HG03159 (cell line): Measurements from ENCODE around the gene CRADD.

Experiments used
- ATAC-seq: cut with Tn5 transposase; IDR thresholded peaks from one replicate; pipeline ENCODE4 v1.9.1; 2021; ENCODE audit warnings: mild to moderate bottlenecking, moderate library complexity; ENCODE audit not compliant: unreplicated experiment

The CRADD gene

GRCh38 chr12:93892423-93893268 is 215.5 kb downstream of the CRADD start:
- no peak for ATAC-seq

GRCh38 chr12:93894391-93895088 is 217.4 kb downstream of the CRADD start:
- no peak for ATAC-seq

- ATAC-seq, result no peak
Measured at GRCh38 chr12:93895089-93895445, 217.9 kb downstream of the CRADD start.

- no peak for ATAC-seq
Measured at GRCh38 chr12:93896427-93896826, 219.3 kb downstream of the CRADD start.

- no peak for ATAC-seq
Measured at GRCh38 chr12:93896952-93897351, 219.8 kb downstream of the CRADD start.

GRCh38 chr12:93901739-93902138 is 224.6 kb downstream of the CRADD start:
- no peak for ATAC-seq

- ATAC-seq, result no peak
Measured at GRCh38 chr12:93902192-93902591, 225.0 kb downstream of the CRADD start.

GRCh38 chr12:93902736-93903562 is 225.8 kb downstream of the CRADD start:
- ATAC-seq, result no peak

- ATAC-seq, result no peak
Measured at GRCh38 chr12:93904124-93904523, 226.9 kb downstream of the CRADD start.

GRCh38 chr12:93908264-93908663 is 231.1 kb downstream of the CRADD start:
- ATAC-seq, result no peak

- no peak for ATAC-seq
Measured at GRCh38 chr12:93908846-93909567, 231.8 kb downstream of the CRADD start.

- ATAC-seq, result no peak
Measured at GRCh38 chr12:93911396-93911795, 234.2 kb downstream of the CRADD start.

- no peak for ATAC-seq
Measured at GRCh38 chr12:93912086-93912733, 235.0 kb downstream of the CRADD start.

GRCh38 chr12:93913845-93914244 is 236.7 kb downstream of the CRADD start:
- ATAC-seq, result no peak

- no peak for ATAC-seq
Measured at GRCh38 chr12:93914281-93914680, 237.1 kb downstream of the CRADD start.

- ATAC-seq, result no peak
Measured at GRCh38 chr12:93915411-93915810, 238.2 kb downstream of the CRADD start.

GRCh38 chr12:93916402-93916801 is 239.2 kb downstream of the CRADD start:
- no peak for ATAC-seq

- ATAC-seq, result no peak
Measured at GRCh38 chr12:93918262-93918661, 241.1 kb downstream of the CRADD start.

- ATAC-seq, result no peak
Measured at GRCh38 chr12:93918900-93919299, 241.7 kb downstream of the CRADD start.

- ATAC-seq, result no peak
Measured at GRCh38 chr12:93921521-93921920, 244.3 kb downstream of the CRADD start.
